ENCODE results near the gene IFNE. TPM values are rescaled to one million over a fixed set of nuclear protein-coding genes. Genes with fewer than 3 reads are reported as not detected.

IFNE gene
- total and polyA plus RNA-seq, 4 donors = not detected

- Histone ChIP-seq H3K4me3 (ENCODE audit: low read depth in 1 of 3, low read length in 3 of 3) (no peak overlapping the region), H3K9me3 (ENCODE audit: control insufficient read depth in 4 of 4, low read length in 3 of 4) (no peaks in the 10 kb centered on the region), H3K36me3 (ENCODE audit: control insufficient read depth in 4 of 4, insufficient read depth in 3 of 4, low read depth in 1 of 4, low read length in 3 of 4) (no peaks in the 10 kb centered on the region), H3K4me1 (ENCODE audit: control insufficient read depth in 4 of 4, insufficient read depth in 4 of 4, low read length in 3 of 4) (no peaks in the 10 kb centered on the region), H3K27me3 (ENCODE audit: control insufficient read depth in 4 of 4, insufficient read depth in 4 of 4, low read length in 3 of 4) (no peaks in the 10 kb centered on the region), H3K27ac (ENCODE audit: low read depth in 1 of 2, low read length in 2 of 2) (no peak overlapping the region), H3K9ac (ENCODE audit: low read depth in 1 of 2, low read length in 2 of 2) (no peak overlapping the region)
- TF ChIP-seq CTCF (IDR thresholded peaks at IDR 0.05; ENCODE audit: low read depth, low read length, missing input control) (peak; percentile 56), NR2F2 (IDR thresholded peaks at IDR 0.05) (no peak), RAD21 (IDR thresholded peaks at IDR 0.05) (peak; percentile 74 to 79)
- DNase-seq (ENCODE audit: low spot score) = no peak
Measured at GRCh38 chr9:21455320-21455719, 26.8 kb downstream of the IFNE start.

- no peaks in the 10 kb centered on the region for H3K4me1 ChIP-seq (ENCODE audit: control insufficient read depth in 4 of 4, insufficient read depth in 4 of 4, low read length in 3 of 4)
- H3K27me3 ChIP-seq (ENCODE audit: control insufficient read depth in 4 of 4, insufficient read depth in 4 of 4, low read length in 3 of 4) = no peaks in the 10 kb centered on the region
- no peaks in the 10 kb centered on the region for H3K9me3 ChIP-seq (ENCODE audit: control insufficient read depth in 4 of 4, low read length in 3 of 4)
- H3K4me3 ChIP-seq (ENCODE audit: low read depth in 1 of 3, low read length in 3 of 3) = no peak overlapping the region
- 57% methylated on average over 2 of the region's 2 CpGs for WGBS
- no peak for DNase-seq (ENCODE audit: low spot score)
- no peaks in the 10 kb centered on the region for H3K36me3 ChIP-seq (ENCODE audit: control insufficient read depth in 4 of 4, insufficient read depth in 3 of 4, low read depth in 1 of 4, low read length in 3 of 4)
- TF ChIP-seq RXRA (IDR thresholded peaks at IDR 0.05) = no peak
- no peak for TF ChIP-seq RAD21 (IDR thresholded peaks at IDR 0.05)
- TF ChIP-seq HNF4G (IDR thresholded peaks at IDR 0.05) = no peak
- TF ChIP-seq TAF1 (conservative IDR thresholded peaks at IDR 0.05) = no peak
- no peak for TF ChIP-seq HNF4A (conservative IDR thresholded peaks at IDR 0.05)
- no peak for TF ChIP-seq ZBTB33 (IDR thresholded peaks at IDR 0.05)
- no peak for TF ChIP-seq JUND (IDR thresholded peaks at IDR 0.05)
- TF ChIP-seq MAX (IDR thresholded peaks at IDR 0.05) = no peak
- no peak for TF ChIP-seq EGR1 (IDR thresholded peaks at IDR 0.05; ENCODE audit: low read depth in 2 of 2)
- TF ChIP-seq YY1 (IDR thresholded peaks at IDR 0.05) = no peak
- no peak for TF ChIP-seq NR2F2 (IDR thresholded peaks at IDR 0.05)
- no peak for TF ChIP-seq FOXA2 (IDR thresholded peaks at IDR 0.05)
- no peak for TF ChIP-seq REST (IDR thresholded peaks at IDR 0.05)
- no peak for TF ChIP-seq ATF3 (IDR thresholded peaks at IDR 0.05)
- no peak for TF ChIP-seq FOXA1 (IDR thresholded peaks at IDR 0.05)
- no peak for TF ChIP-seq SP1 (IDR thresholded peaks at IDR 0.05)
- no peak for TF ChIP-seq GABPA (IDR thresholded peaks at IDR 0.05 in 1 of 2, conservative IDR thresholded peaks at IDR 0.05 in 1 of 2)
- no peak for TF ChIP-seq CTCF (IDR thresholded peaks at IDR 0.05; ENCODE audit: low read depth, low read length, missing input control)
- H3K27ac ChIP-seq (ENCODE audit: low read depth in 1 of 2, low read length in 2 of 2) = no peak overlapping the region
- no peak overlapping the region for H3K9ac ChIP-seq (ENCODE audit: low read depth in 1 of 2, low read length in 2 of 2)
Measured at GRCh38 chr9:21454149-21454548, 28.0 kb downstream of the IFNE start.

Measured in liver (tissue), 9 donors.